GM19239 (cell line): ENCODE data around the gene ARMH4.
"Not testable (repeated sequence)": the region's sequence is repeated elsewhere in the genome, so short reads cannot be mapped to it uniquely, and the experiment has no call there.

Experiments
- DNase-seq: peaks from one replicate; pipeline ENCODE4 v3.0.0; 2011; ENCODE audit warnings: low spot score; ENCODE audit not compliant: insufficient read length
- FAIRE-seq: peaks from 2 replicates; lab custom pipeline; 2011; peaks lifted over from hg19 to GRCh38; lab: Jason Lieb, UNC

Gene ARMH4

GRCh38 chr14:58146399-58146798 is 5.6 kb downstream of the ARMH4 start:
- DNase-seq: no peak
- FAIRE-seq: no peak

- FAIRE-seq: no peak
- DNase-seq: no peak
Measured at GRCh38 chr14:58145936-58146335, 6.1 kb downstream of the ARMH4 start.

GRCh38 chr14:58143106-58143505 is 8.9 kb downstream of the ARMH4 start:
- FAIRE-seq (no peak), DNase-seq (no peak)

- no peak for DNase-seq
- FAIRE-seq: no peak
Measured at GRCh38 chr14:58141893-58142292, 10.1 kb downstream of the ARMH4 start.

- FAIRE-seq: no peak
Measured at GRCh38 chr14:58138714-58139482, 13.1 kb downstream of the ARMH4 start.

GRCh38 chr14:58138031-58138713 is 13.8 kb downstream of the ARMH4 start:
- DNase-seq: no peak
- no peak for FAIRE-seq

More at GRCh38 chr14:58138714-58139482, 13.1 kb downstream of the ARMH4 start:
- DNase-seq: no peak

- DNase-seq (no peak), FAIRE-seq (no peak)
Measured at GRCh38 chr14:58133739-58134138, 18.3 kb downstream of the ARMH4 start.

GRCh38 chr14:58131386-58131785 is 20.6 kb downstream of the ARMH4 start:
- DNase-seq: no peak
- peak; percentile 37 for FAIRE-seq

GRCh38 chr14:58130116-58130782 is 21.8 kb downstream of the ARMH4 start:
- DNase-seq: no peak
- FAIRE-seq: no peak

- DNase-seq: no peak
- no peak for FAIRE-seq
Measured at GRCh38 chr14:58129208-58129607, 22.8 kb downstream of the ARMH4 start.

- DNase-seq (no peak), FAIRE-seq (no peak)
Measured at GRCh38 chr14:58128416-58128815, 23.6 kb downstream of the ARMH4 start.

- FAIRE-seq: not testable (repeated sequence)
Measured at GRCh38 chr14:58122546-58122945, 29.5 kb downstream of the ARMH4 start.

GRCh38 chr14:58121530-58122186 is 30.4 kb downstream of the ARMH4 start:
- DNase-seq (no peak), FAIRE-seq (no peak)

More at GRCh38 chr14:58122546-58122945, 29.5 kb downstream of the ARMH4 start:
- DNase-seq: not testable (repeated sequence)

- DNase-seq (no peak), FAIRE-seq (no peak)
Measured at GRCh38 chr14:58119381-58119780, 32.6 kb downstream of the ARMH4 start.

- DNase-seq (no peak), FAIRE-seq (no peak)
Measured at GRCh38 chr14:58118097-58118815, 33.8 kb downstream of the ARMH4 start.

GRCh38 chr14:58109744-58110143 is 42.3 kb downstream of the ARMH4 start:
- DNase-seq: no peak

GRCh38 chr14:58108717-58109116 is 43.3 kb downstream of the ARMH4 start:
- FAIRE-seq: no peak

More at GRCh38 chr14:58109744-58110143, 42.3 kb downstream of the ARMH4 start:
- no peak for FAIRE-seq

GRCh38 chr14:58107947-58108552 is 44.0 kb downstream of the ARMH4 start:
- FAIRE-seq: no peak

More at GRCh38 chr14:58108717-58109116, 43.3 kb downstream of the ARMH4 start:
- DNase-seq: no peak

GRCh38 chr14:58107041-58107440 is 45.0 kb downstream of the ARMH4 start:
- DNase-seq (no peak), FAIRE-seq (no peak)

More at GRCh38 chr14:58107947-58108552, 44.0 kb downstream of the ARMH4 start:
- peak; percentile 17 for DNase-seq
